H1 (cell line): Measurements from ENCODE around the gene CD14. TPM values are rescaled to one million over a fixed set of nuclear protein-coding genes. Genes with fewer than 3 reads are reported as not detected.

Experiments
- CTCF ChIA-PET: fragments of 300-600 bp; sonication (Branson Sonifier 250); formaldehyde crosslinking; loops from one replicate; lab custom pipeline; 2021; ENCODE audit not compliant: partially characterized antibody; lab: Charles Lee
- POLR2A ChIA-PET: fragments of 300-600 bp; sonication (Branson Sonifier 250); formaldehyde crosslinking; loops from one replicate; lab custom pipeline; 2021; ENCODE audit warnings: inconsistent platforms; ENCODE audit not compliant: partially characterized antibody; lab: Charles Lee
- DNase-seq, 2 experiments: peaks; one replicate each; pipeline versions ENCODE4 v3.0.0 to v3.0.0-alpha.2; 2010 to 2022; ENCODE audit warnings: low spot score in 2 of 2, low read depth in 1 of 2, mixed read lengths in 1 of 2
- FAIRE-seq: peaks from 2 replicates; lab custom pipeline; 2011; peaks lifted over from hg19 to GRCh38; lab: Jason Lieb, UNC
- H2AFZ ChIP-seq: 2 replicates; pipeline ENCODE4 v1.8.1; 2012; ENCODE audit warnings: low read length, inconsistent platforms
- H2AK5ac ChIP-seq: 2 replicates; pipeline ENCODE4 v1.6.1; 2013; ENCODE audit warnings: low read depth, low read length
- H2BK120ac ChIP-seq: replicated peaks from 2 replicates; pipeline ENCODE3; 2013; ENCODE audit warnings: low read depth, low read length, inconsistent platforms
- H2BK12ac ChIP-seq: 2 replicates; pipeline ENCODE4 v1.6.1; 2013; ENCODE audit warnings: low read depth, low read length
- H2BK15ac ChIP-seq: 2 replicates; pipeline ENCODE4 v1.6.1; 2013; ENCODE audit warnings: low read length
- H2BK20ac ChIP-seq: 2 replicates; pipeline ENCODE4 v1.6.1; 2013; ENCODE audit warnings: low read length
- H2BK5ac ChIP-seq: 2 replicates; pipeline ENCODE4 v1.6.1; 2013; ENCODE audit warnings: low read depth, low read length
- H3K14ac ChIP-seq: 2 replicates; pipeline ENCODE4 v1.6.1; 2013; ENCODE audit warnings: inconsistent platforms; ENCODE audit not compliant: insufficient read length
- H3K18ac ChIP-seq: 2 replicates; pipeline ENCODE4 v1.6.1; 2013; ENCODE audit warnings: low read length; ENCODE audit errors: extremely low read depth
- H3K23ac ChIP-seq: 2 replicates; pipeline ENCODE4 v1.6.1; 2013; ENCODE audit warnings: inconsistent platforms; ENCODE audit not compliant: insufficient read length
- H3K23me2 ChIP-seq: 2 replicates; pipeline ENCODE4 v1.6.1; 2013; ENCODE audit warnings: low read depth, low read length
- H3K27ac ChIP-seq: 2 replicates; pipeline ENCODE4 v1.6.1; 2011; ENCODE audit warnings: low read depth, low read length, inconsistent platforms
- H3K27me3 ChIP-seq, 4 experiments: replicated peaks in 1 of 4; 1 replicate in 1 of 4; 2 replicates in 3 of 4; pipeline versions ENCODE4 v1.6.1 to v1.8.1; 2011 to 2013; ENCODE audit warnings: low read length in 3 of 4, mild to moderate bottlenecking in 3 of 4, inconsistent platforms in 2 of 4, mixed read lengths in 2 of 4, moderate library complexity in 1 of 4; ENCODE audit not compliant: control insufficient read depth in 3 of 4, insufficient read depth in 3 of 4; ENCODE audit errors: extremely low read depth in 1 of 4
- H3K36me3 ChIP-seq, 4 experiments: 2 replicates each; pipeline versions ENCODE4 v1.6.1 to v1.8.1; 2011 to 2013; ENCODE audit warnings: mild to moderate bottlenecking in 4 of 4, low read length in 3 of 4, moderate library complexity in 2 of 4, control low read depth in 1 of 4, inconsistent platforms in 1 of 4; ENCODE audit not compliant: insufficient read depth in 4 of 4, control insufficient read depth in 2 of 4
- H3K4ac ChIP-seq: replicated peaks from 2 replicates; pipeline ENCODE3; 2013; ENCODE audit warnings: low read length, low read depth, mixed read lengths, inconsistent platforms; ENCODE audit not compliant: insufficient read length
- H3K4me1 ChIP-seq, 4 experiments: replicated peaks in 1 of 4; 1 replicate in 1 of 4; 2 replicates in 3 of 4; pipeline versions ENCODE4 v1.6.1 to v1.8.1; 2011 to 2013; ENCODE audit warnings: low read length in 3 of 4, inconsistent platforms in 2 of 4, mixed read lengths in 1 of 4; ENCODE audit not compliant: insufficient read depth in 4 of 4, control insufficient read depth in 3 of 4
- H3K4me2 ChIP-seq, 2 experiments: 2 replicates each; pipeline versions ENCODE4 v1.6.1 to v1.8.1; 2011 to 2013; ENCODE audit warnings: low read depth in 2 of 2, low read length in 2 of 2, control low read depth in 1 of 2, inconsistent platforms in 1 of 2, mild to moderate bottlenecking in 1 of 2; ENCODE audit not compliant: insufficient read depth in 1 of 2
- H3K4me3 ChIP-seq, 4 experiments: fragments of 200-600, 300-600 bp in 1 of 4; sonication (generic), shearing (Covaris generic), sonication (Bioruptor Twin) in 1 of 4; 2 replicates each; pipeline versions ENCODE4 v1.5.1 to v1.8.1; 2011 to 2016; ENCODE audit warnings: low read length in 4 of 4, low read depth in 3 of 4, control low read depth in 2 of 4, inconsistent platforms in 2 of 4, mild to moderate bottlenecking in 2 of 4, mixed read lengths in 1 of 4, moderate library complexity in 1 of 4; ENCODE audit not compliant: insufficient read depth in 2 of 4; ENCODE audit errors: extremely low read depth in 1 of 4
- H3K56ac ChIP-seq: replicated peaks from 2 replicates; pipeline ENCODE3; 2013; ENCODE audit warnings: low read depth, mild to moderate bottlenecking, mixed read lengths, low read length, inconsistent platforms; ENCODE audit not compliant: insufficient read length
- H3K79me1 ChIP-seq: 2 replicates; pipeline ENCODE4 v1.6.1; 2013; ENCODE audit warnings: low read depth, low read length, control low read depth
- H3K79me2 ChIP-seq, 2 experiments: 2 replicates each; pipeline versions ENCODE4 v1.6.1 to v1.8.1; 2012 to 2013; ENCODE audit warnings: low read length in 2 of 2, mild to moderate bottlenecking in 2 of 2, inconsistent platforms in 1 of 2; ENCODE audit not compliant: insufficient read depth in 2 of 2, control insufficient read depth in 1 of 2
- H3K9ac ChIP-seq, 4 experiments: replicated peaks in 1 of 4; 1 replicate in 1 of 4; 2 replicates in 3 of 4; pipeline versions ENCODE4 v1.6.1 to v1.8.1; 2011 to 2013; ENCODE audit warnings: low read depth in 3 of 4, low read length in 3 of 4, control low read depth in 2 of 4, mild to moderate bottlenecking in 2 of 4, moderate library complexity in 2 of 4, inconsistent platforms in 1 of 4; ENCODE audit errors: extremely low read depth in 1 of 4
- H3K9me3 ChIP-seq, 2 experiments: 2 replicates each; pipeline versions ENCODE4 v1.6.1 to v1.8.1; 2012 to 2013; ENCODE audit warnings: mild to moderate bottlenecking in 2 of 2, moderate library complexity in 2 of 2, control low read depth in 1 of 2, inconsistent platforms in 1 of 2, low read depth in 1 of 2, low read length in 1 of 2, mixed read lengths in 1 of 2; ENCODE audit not compliant: insufficient read depth in 2 of 2
- H4K20me1 ChIP-seq, 2 experiments: replicated peaks in 1 of 2; 2 replicates each; pipeline versions ENCODE3 to v1.8.1; 2011 to 2013; ENCODE audit warnings: inconsistent platforms in 2 of 2, low read length in 2 of 2, mild to moderate bottlenecking in 1 of 2; ENCODE audit not compliant: insufficient read depth in 2 of 2, control insufficient read depth in 1 of 2
- H4K5ac ChIP-seq: 2 replicates; pipeline ENCODE4 v1.6.1; 2013; ENCODE audit warnings: low read length, low read depth, mixed read lengths, inconsistent platforms; ENCODE audit not compliant: insufficient read length
- H4K8ac ChIP-seq: 2 replicates; pipeline ENCODE4 v1.8.0; 2013; ENCODE audit warnings: mild to moderate bottlenecking, moderate library complexity, low read length, inconsistent platforms; ENCODE audit not compliant: insufficient read depth; ENCODE audit errors: extremely low read depth
- H4K91ac ChIP-seq: replicated peaks from 2 replicates; pipeline ENCODE3; 2013; ENCODE audit warnings: low read length, mixed read lengths, inconsistent platforms; ENCODE audit not compliant: insufficient read length
- WGBS, 2 experiments: shearing (Covaris generic) in 1 of 2; methylation state at CpG; one replicate each; pipeline versions ENCODE4 v1.1.6 to v1.1.7; 2013 to 2015; ENCODE audit warnings: low lambda C conversion rate in 2 of 2, mixed read lengths in 2 of 2, inconsistent platforms in 1 of 2, low coverage in 1 of 2, missing lambda C conversion rate in 1 of 2; ENCODE audit not compliant: insufficient replicate concordance in 2 of 2, insufficient coverage in 1 of 2, insufficient read length in 1 of 2; ENCODE audit errors: extremely low coverage in 1 of 2, missing lambda C conversion rate in 1 of 2; 5-methylcytosine and 5-hydroxymethylcytosine counted together
- polyA plus RNA-seq, 7 experiments: library from polyadenylated mRNA; depleted of rRNA in 3 of 7; stranded (reverse) in 5 of 7; unstranded in 2 of 7; fragments of >200 nt in 5 of 7; fragments of 200-250 nt in 2 of 7; gene quantifications; 1 replicate in 5 of 7; 2 replicates in 1 of 7; 4 replicates in 1 of 7; pipeline versions ENCODE4 v1.2.1 to v1.2.3, GENCODE V29; 2011 to 2013; ENCODE audit warnings: missing spikeins in 2 of 7, mixed read lengths in 2 of 7
- total RNA-seq: library from RNA; stranded (reverse); fragmentation: NEBNext Ultra II Directional; extraction: Animal tissue kit (Norgen Biotek cat#: 25700); gene quantifications from 2 replicates; pipeline ENCODE4 v1.2.1, GENCODE V29; 2021

The CD14 gene
- total and polyA plus RNA-seq, 2 of the 8 experiments (the other 6 are each of a cell fraction or from before 2014, with no cell fraction given), result 0.15 TPM; not detected in 1

DNA sequence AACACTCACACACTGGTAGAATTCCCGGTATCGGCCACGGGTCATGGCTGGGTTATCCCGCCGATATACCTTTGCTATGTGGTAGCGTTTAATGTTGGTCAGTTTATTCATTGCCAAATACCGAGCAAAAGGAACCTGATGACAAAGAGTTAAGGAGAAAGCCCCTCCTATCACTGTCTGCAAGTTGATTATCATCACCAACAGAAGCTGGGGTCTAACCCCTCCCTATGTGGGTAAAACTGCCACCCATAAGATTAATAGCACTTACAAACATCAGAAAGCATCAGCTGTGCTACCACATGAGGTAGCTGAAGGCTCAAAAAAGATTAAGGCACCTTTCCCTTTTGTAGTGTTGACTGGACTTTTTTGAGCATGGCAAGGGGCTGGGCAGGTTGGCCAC, 46.0 kb upstream of the CD14 start:
- Histone ChIP-seq H3K4me1 (no peaks in the 10 kb centered on the region), H2AFZ (no peak overlapping the region), H2AK5ac (no peak overlapping the region), H3K4me2 (no peak overlapping the region), H3K56ac (no peak overlapping the region), H3K14ac (no peak overlapping the region), H3K27me3 (no peaks in the 10 kb centered on the region), H3K4me3 (no peak overlapping the region), H3K9me3 (no peaks in the 10 kb centered on the region), H3K4ac (no peak overlapping the region), H3K79me2 (no peaks in the 10 kb centered on the region), H3K27ac (no peak overlapping the region), H2BK120ac (no peak overlapping the region), H3K23me2 (no peaks in the 10 kb centered on the region), H2BK12ac (no peak overlapping the region), H2BK5ac (no peak overlapping the region), H3K36me3 (peaks cover 10 to 52% (median 36%) of the 10 kb centered on the region in 4 experiments), H2BK20ac (no peak overlapping the region), H4K20me1 (peaks cover 0 to 2% of the 10 kb centered on the region in 2 experiments), H3K79me1 (no peaks in the 10 kb centered on the region), H4K8ac (no peak overlapping the region), H2BK15ac (no peak overlapping the region), H3K9ac (no peak overlapping the region), H4K5ac (no peak overlapping the region), H3K23ac (no peak overlapping the region), H4K91ac (no peak overlapping the region), H3K18ac (no peak overlapping the region)
- DNase-seq, result no peak
- ChIA-PET CTCF (no interaction called here), POLR2A (interaction anchor here (1.1 to 3.1 kb wide), 5 partner anchors 10 to 216 kb away, joined by 3 to 8 read pairs (median 5); partner anchors contain the start of genes HARS1 and HARS2)
- FAIRE-seq, result no peak
- 95% methylated on average over 7 of the region's 7 CpGs; no CpG with 5 or more reads in 1 of the 2 experiments for WGBS, 2 experiments
